HCT116 (cell line): ENCODE data around the gene STAT4. TPM values are rescaled to one million over a fixed set of nuclear protein-coding genes. Genes with fewer than 3 reads are reported as not detected.

ENCODE experiments used
- ATAC-seq: fragments of 200-7000 bp; cut with Tn5 transposase; 2 replicates; pipeline ENCODE4 v1.9.1; 2020; ENCODE audit warnings: mild to moderate bottlenecking, moderate library complexity
- BruUV-seq: library from RNA; stranded (reverse); fragments of 400-500 nt; replicated peaks from 2 replicates; lab custom pipeline; 2021; lab: Mats Ljungman, UMichigan
- CTCF ChIA-PET: fragments of 300-600 bp; sonication (Branson Sonifier 250); formaldehyde crosslinking; loops from one replicate; lab custom pipeline; 2021; ENCODE audit warnings: antibody characterized with exemption; lab: Charles Lee
- POLR2A ChIA-PET: fragments of 300-600, 350-600 bp; sonication (Branson Sonifier 250); formaldehyde crosslinking; loops from one replicate; lab custom pipeline; 2021; ENCODE audit warnings: antibody characterized with exemption; lab: Charles Lee
- RAD21 ChIA-PET, 2 experiments: fragments of 300-600 bp; sonication (Branson Sonifier 250); formaldehyde crosslinking; loops; one replicate each; lab custom pipeline; 2023; ENCODE audit warnings: low total read pairs in 2 of 2; ENCODE audit not compliant: uncharacterized antibody in 2 of 2, unreplicated experiment in 2 of 2, low non-redundant PET in 1 of 2; lab: Charles Lee
- DNase-seq: peaks from one replicate; pipeline ENCODE4 v3.0.0-alpha.2; 2010; ENCODE audit warnings: low read depth, low spot score
- H2AFZ ChIP-seq: fragments of 200-600 bp; shearing (Covaris generic), sonication (generic); 2 replicates; pipeline ENCODE4 v1.6.1; 2017; ENCODE audit warnings: low read depth, mixed run types, mixed read lengths, antibody characterized with exemption, low read length; ENCODE audit not compliant: poor library complexity, severe bottlenecking
- H3K27ac ChIP-seq: 2 replicates; pipeline ENCODE4 v1.5.1; 2012; ENCODE audit warnings: low read depth, low read length
- H3K27me3 ChIP-seq: fragments of 200-600 bp; sonication (generic); 2 replicates; pipeline ENCODE4 v1.6.1; 2016; ENCODE audit warnings: mixed run types, low read length, mixed read lengths; ENCODE audit not compliant: insufficient read depth
- H3K36me3 ChIP-seq, 2 experiments: fragments of 200-500 bp in 1 of 2; fragments of 200-600 bp in 1 of 2; sonication (Bioruptor generic) in 1 of 2; sonication (generic) in 1 of 2; 2 replicates each; pipeline versions ENCODE4 v1.5.1 to v1.6.1; 2014 to 2016; ENCODE audit warnings: low read length in 2 of 2, inconsistent platforms in 1 of 2, mixed read lengths in 1 of 2, mixed run types in 1 of 2; ENCODE audit not compliant: insufficient read depth in 2 of 2, control insufficient read depth in 1 of 2
- H3K4me1 ChIP-seq, 2 experiments: fragments of 200-600 bp in 1 of 2; sonication (generic) in 1 of 2; 2 replicates each; pipeline versions ENCODE4 v1.5.1 to v1.6.1; 2012 to 2017; ENCODE audit warnings: low read length in 2 of 2, inconsistent platforms in 1 of 2, mild to moderate bottlenecking in 1 of 2, mixed read lengths in 1 of 2, mixed run types in 1 of 2, moderate library complexity in 1 of 2; ENCODE audit not compliant: insufficient read depth in 2 of 2, control insufficient read depth in 1 of 2
- H3K4me2 ChIP-seq: fragments of 200-600 bp; sonication (generic); 2 replicates; pipeline ENCODE4 v1.6.1; 2017; ENCODE audit warnings: mixed run types, low read length, mixed read lengths
- H3K4me3 ChIP-seq, 2 experiments: fragments of 200-600 bp in 1 of 2; sonication (generic) in 1 of 2; replicated peaks in 1 of 2; 2 replicates each; pipeline ENCODE4 v1.5.1; 2011 to 2016; ENCODE audit warnings: low read length in 2 of 2, control low read depth in 1 of 2, low read depth in 1 of 2, mild to moderate bottlenecking in 1 of 2, mixed read lengths in 1 of 2, mixed run types in 1 of 2
- H3K79me2 ChIP-seq: fragments of 200-600 bp; sonication (generic); 2 replicates; pipeline ENCODE4 v1.6.1; 2017; ENCODE audit warnings: mild to moderate bottlenecking, mixed run types, low read length, moderate library complexity, mixed read lengths; ENCODE audit not compliant: insufficient read depth
- H3K9ac ChIP-seq: fragments of 200-600 bp; sonication (generic); 2 replicates; pipeline ENCODE4 v1.6.1; 2016; ENCODE audit warnings: low read length, mixed read lengths
- H3K9me2 ChIP-seq: fragments of 200-600 bp; sonication (generic), shearing (Covaris generic); 2 replicates; pipeline ENCODE4 v1.6.1; 2017; ENCODE audit warnings: mixed run types, mild to moderate bottlenecking, moderate library complexity; ENCODE audit not compliant: insufficient read depth
- H3K9me3 ChIP-seq, 2 experiments: fragments of 200-500 bp in 1 of 2; fragments of 200-600 bp in 1 of 2; sonication (Bioruptor generic) in 1 of 2; sonication (generic) in 1 of 2; 2 replicates each; pipeline ENCODE4 v1.6.1; 2014 to 2017; ENCODE audit warnings: low read length in 2 of 2, mixed read lengths in 2 of 2, inconsistent platforms in 1 of 2, low read depth in 1 of 2, mild to moderate bottlenecking in 1 of 2, mixed run types in 1 of 2, moderate library complexity in 1 of 2; ENCODE audit not compliant: control insufficient read depth in 1 of 2, insufficient read depth in 1 of 2
- H4K20me1 ChIP-seq: fragments of 200-600 bp; sonication (generic), shearing (Covaris generic); 2 replicates; pipeline ENCODE4 v1.6.1; 2017; ENCODE audit warnings: mixed run types, mild to moderate bottlenecking, moderate library complexity; ENCODE audit not compliant: insufficient read depth
- ATF3 ChIP-seq: IDR thresholded peaks from 2 replicates; pipeline ENCODE4 v1.6.1; 2012
- EGR1 ChIP-seq: IDR thresholded peaks from 2 replicates; pipeline ENCODE4 v1.6.1; 2012; ENCODE audit warnings: low read depth
- EZH2 ChIP-seq: fragments of 200-600 bp; sonication (generic); IDR thresholded peaks from 2 replicates; pipeline ENCODE4 v1.6.1; 2017; ENCODE audit warnings: antibody characterized with exemption, mixed run types
- EZH2phosphoT487 ChIP-seq: fragments of 200-600 bp; IDR thresholded peaks from 2 replicates; pipeline ENCODE4 v1.6.1; 2018; ENCODE audit warnings: antibody characterized with exemption, borderline replicate concordance
- FOSL1 ChIP-seq: IDR thresholded peaks from 2 replicates; pipeline ENCODE4 v1.6.1; 2012; ENCODE audit warnings: low read depth
- SRF ChIP-seq: IDR thresholded peaks from 2 replicates; pipeline ENCODE4 v1.6.1; 2012; ENCODE audit warnings: low read depth
- TCF7L2 ChIP-seq: IDR thresholded peaks from 2 replicates; pipeline ENCODE4 v1.7.0; 2011; ENCODE audit warnings: borderline replicate concordance, inconsistent platforms; ENCODE audit not compliant: insufficient read depth, insufficient read length; ENCODE audit errors: extremely low read depth
- intact Hi-C: fragments of 100-400 bp; cut with micrococcal nuclease; formaldehyde crosslinking; loops from 2 replicates; pipeline ENCODE4 v1.10.0; 2022
- total RNA-seq: library from RNA; stranded (reverse); gene quantifications from one replicate; pipeline ENCODE4 v1.2.1, GENCODE V29; 2021; ENCODE audit not compliant: unreplicated experiment
- TF ChIP-seq, protein P1 (sequence below): IDR thresholded peaks from 2 replicates; pipeline ENCODE4 v1.6.1; 2012
- TF ChIP-seq, protein P2 (sequence below): IDR thresholded peaks from 2 replicates; pipeline ENCODE4 v1.6.1; 2011; ENCODE audit warnings: mild to moderate bottlenecking, low read length, moderate library complexity; ENCODE audit not compliant: insufficient replicate concordance; ENCODE audit errors: extremely low read depth
- TF ChIP-seq, protein P3 (sequence below), 3 experiments: fragments of 200-600 bp in 1 of 3; sonication (generic) in 1 of 3; IDR thresholded peaks in 2 of 3; conservative IDR thresholded peaks in 1 of 3; 2 replicates each; pipeline ENCODE4 v1.5.1; 2012 to 2017; ENCODE audit warnings: low read depth in 2 of 3, low read length in 2 of 3, antibody characterized with exemption in 1 of 3, borderline replicate concordance in 1 of 3, control low read depth in 1 of 3, mild to moderate bottlenecking in 1 of 3, mixed read lengths in 1 of 3, mixed run types in 1 of 3, moderate library complexity in 1 of 3; ENCODE audit not compliant: insufficient read depth in 1 of 3

STAT4 gene
- total RNA-seq, 1 experiment from 2014 or later, result 2.0 TPM

DNA sequence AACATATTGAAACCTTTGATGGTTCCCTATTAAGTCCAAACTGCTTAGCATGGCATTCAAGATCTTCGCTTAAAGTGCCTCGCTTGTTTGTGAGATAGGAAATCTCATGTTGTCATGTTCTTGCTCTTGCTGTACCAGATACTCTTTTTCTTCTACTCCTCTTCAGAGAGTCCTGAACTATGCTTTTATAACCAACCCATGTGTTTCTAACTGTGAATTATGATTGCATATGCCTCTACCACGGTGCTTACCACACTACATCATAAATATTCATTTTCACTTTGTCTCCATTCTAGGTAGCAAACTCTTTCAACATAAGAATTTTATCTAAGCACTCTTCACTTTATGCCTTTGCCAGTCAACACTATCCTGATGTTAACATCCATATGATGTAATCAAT, 23.6 kb downstream of the STAT4 start (continued):
- TF ChIP-seq EZH2 (no peak), EGR1 (no peak), EZH2phosphoT487 (no peak)
- TF ChIP-seq, protein P1, sequence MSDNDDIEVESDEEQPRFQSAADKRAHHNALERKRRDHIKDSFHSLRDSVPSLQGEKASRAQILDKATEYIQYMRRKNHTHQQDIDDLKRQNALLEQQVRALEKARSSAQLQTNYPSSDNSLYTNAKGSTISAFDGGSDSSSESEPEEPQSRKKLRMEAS, result no peak

- DNase-seq (no peak), ATAC-seq (no peak)
- Histone ChIP-seq H3K4me1 (no peaks in the 10 kb centered on the region), H4K20me1 (no peaks in the 10 kb centered on the region), H3K9me3 (no peaks in the 10 kb centered on the region), H3K27ac (no peak overlapping the region), H3K27me3 (no peaks in the 10 kb centered on the region), H3K9me2 (no peaks in the 10 kb centered on the region), H3K4me2 (no peak overlapping the region), H2AFZ (no peak overlapping the region), H3K9ac (no peak overlapping the region)
- CTCF ChIA-PET, result interaction anchor here (0.9 kb wide), 1 partner anchor 75 kb away, joined by 3 read pairs; no protein-coding TSS in a partner anchor
- POLR2A ChIA-PET, result no interaction called here
- intact Hi-C loops, result no loop called here
- BruUV-seq, result no TSS peak
- RAD21 ChIA-PET, result no interaction called here
- TF ChIP-seq ATF3 (no peak), EZH2 (no peak), SRF (no peak), EGR1 (no peak), FOSL1 (no peak), TCF7L2 (no peak)
- TF ChIP-seq, protein P1, result no peak
- TF ChIP-seq, protein P2, sequence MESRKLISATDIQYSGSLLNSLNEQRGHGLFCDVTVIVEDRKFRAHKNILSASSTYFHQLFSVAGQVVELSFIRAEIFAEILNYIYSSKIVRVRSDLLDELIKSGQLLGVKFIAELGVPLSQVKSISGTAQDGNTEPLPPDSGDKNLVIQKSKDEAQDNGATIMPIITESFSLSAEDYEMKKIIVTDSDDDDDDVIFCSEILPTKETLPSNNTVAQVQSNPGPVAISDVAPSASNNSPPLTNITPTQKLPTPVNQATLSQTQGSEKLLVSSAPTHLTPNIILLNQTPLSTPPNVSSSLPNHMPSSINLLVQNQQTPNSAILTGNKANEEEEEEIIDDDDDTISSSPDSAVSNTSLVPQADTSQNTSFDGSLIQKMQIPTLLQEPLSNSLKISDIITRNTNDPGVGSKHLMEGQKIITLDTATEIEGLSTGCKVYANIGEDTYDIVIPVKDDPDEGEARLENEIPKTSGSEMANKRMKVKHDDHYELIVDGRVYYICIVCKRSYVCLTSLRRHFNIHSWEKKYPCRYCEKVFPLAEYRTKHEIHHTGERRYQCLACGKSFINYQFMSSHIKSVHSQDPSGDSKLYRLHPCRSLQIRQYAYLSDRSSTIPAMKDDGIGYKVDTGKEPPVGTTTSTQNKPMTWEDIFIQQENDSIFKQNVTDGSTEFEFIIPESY, result no peak
- TF ChIP-seq, protein P3, sequence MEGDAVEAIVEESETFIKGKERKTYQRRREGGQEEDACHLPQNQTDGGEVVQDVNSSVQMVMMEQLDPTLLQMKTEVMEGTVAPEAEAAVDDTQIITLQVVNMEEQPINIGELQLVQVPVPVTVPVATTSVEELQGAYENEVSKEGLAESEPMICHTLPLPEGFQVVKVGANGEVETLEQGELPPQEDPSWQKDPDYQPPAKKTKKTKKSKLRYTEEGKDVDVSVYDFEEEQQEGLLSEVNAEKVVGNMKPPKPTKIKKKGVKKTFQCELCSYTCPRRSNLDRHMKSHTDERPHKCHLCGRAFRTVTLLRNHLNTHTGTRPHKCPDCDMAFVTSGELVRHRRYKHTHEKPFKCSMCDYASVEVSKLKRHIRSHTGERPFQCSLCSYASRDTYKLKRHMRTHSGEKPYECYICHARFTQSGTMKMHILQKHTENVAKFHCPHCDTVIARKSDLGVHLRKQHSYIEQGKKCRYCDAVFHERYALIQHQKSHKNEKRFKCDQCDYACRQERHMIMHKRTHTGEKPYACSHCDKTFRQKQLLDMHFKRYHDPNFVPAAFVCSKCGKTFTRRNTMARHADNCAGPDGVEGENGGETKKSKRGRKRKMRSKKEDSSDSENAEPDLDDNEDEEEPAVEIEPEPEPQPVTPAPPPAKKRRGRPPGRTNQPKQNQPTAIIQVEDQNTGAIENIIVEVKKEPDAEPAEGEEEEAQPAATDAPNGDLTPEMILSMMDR (IDR thresholded peaks at IDR 0.05 in 2 of 3, conservative IDR thresholded peaks at IDR 0.05 in 1 of 3; ENCODE audit: borderline replicate concordance in 1 of 3, insufficient read depth in 1 of 3, low read depth in 2 of 3, low read length in 2 of 3), result no peak
- TF ChIP-seq, all 23 proteins: peak for 0
- no peaks in the 10 kb centered on the region for H3K79me2 ChIP-seq
- no peaks in the 10 kb centered on the region for H3K36me3 ChIP-seq
- H3K4me3 ChIP-seq, result no peak overlapping the region
Measured at GRCh38 chr2:191126386-191127085, 24.3 kb downstream of the STAT4 start.
